Suprapubic skin (tissue), 4 donors: Measurements from ENCODE around the gene GNA15. TPM values are rescaled to one million over a fixed set of nuclear protein-coding genes. Genes with fewer than 3 reads are reported as not detected.

Experiments
- DNase-seq, 2 donors: peaks; one replicate each; pipeline ENCODE4 v3.0.0-alpha.2; 2019; ENCODE audit warnings: low spot score in 2 of 2
- H3K27ac ChIP-seq: fragments of 200-600 bp; sonication (generic); one replicate; pipeline ENCODE4 v1.5.1; 2019
- H3K27me3 ChIP-seq: fragments of 200-600 bp; sonication (generic); one replicate; pipeline ENCODE4 v1.5.1; 2019
- H3K36me3 ChIP-seq: fragments of 200-600 bp; sonication (generic); one replicate; pipeline ENCODE4 v1.5.1; 2019
- H3K4me1 ChIP-seq: fragments of 200-600 bp; sonication (generic); one replicate; pipeline ENCODE4 v1.5.1; 2019
- H3K4me3 ChIP-seq: fragments of 200-600 bp; sonication (generic); one replicate; pipeline ENCODE4 v1.5.1; 2019; ENCODE audit warnings: mild to moderate bottlenecking
- H3K9me3 ChIP-seq: fragments of 200-600 bp; sonication (generic); one replicate; pipeline ENCODE4 v1.5.1; 2019
- CTCF ChIP-seq, 2 donors: fragments of 200-600 bp in 1 of 2; fragments of 450-650 bp in 1 of 2; sonication (generic) in 1 of 2; IDR thresholded peaks; one replicate each; pipeline ENCODE4 v1.5.1; 2016 to 2019; ENCODE audit warnings: antibody characterized with exemption in 2 of 2, mild to moderate bottlenecking in 1 of 2, moderate library complexity in 1 of 2
- EP300 ChIP-seq: sonication (generic); formaldehyde crosslinking; IDR thresholded peaks from one replicate; pipeline ENCODE4 v1.6.1; 2017; ENCODE audit warnings: antibody characterized with exemption
- POLR2A ChIP-seq, 2 donors: fragments of 450-650 bp; IDR thresholded peaks; one replicate each; pipeline ENCODE4 v1.6.1; 2017; ENCODE audit warnings: antibody characterized with exemption in 2 of 2, mild to moderate bottlenecking in 2 of 2, moderate library complexity in 2 of 2
- POLR2AphosphoS5 ChIP-seq, 3 donors: sonication (generic); formaldehyde crosslinking; IDR thresholded peaks; one replicate each; pipeline ENCODE4 v1.6.1; 2017; ENCODE audit warnings: antibody characterized with exemption in 3 of 3
- WGBS: methylation state at CpG from one replicate; pipeline ENCODE4 v1.1.5; 2018; 5-methylcytosine and 5-hydroxymethylcytosine counted together
- total RNA-seq, 4 donors: library from RNA; depleted of rRNA; stranded (reverse); fragments of >200 nt; gene quantifications; one replicate each; pipeline ENCODE4 v1.1.0, GENCODE V29; 2016

Gene GNA15
- total RNA-seq, 4 donors from 2014 or later, result 29.9 to 117 (median 85.0) TPM

- H3K4me3 ChIP-seq, result no peak overlapping the region
Observed at GRCh38 chr19:3115916-3116602, 19.8 kb upstream of the GNA15 start.

GRCh38 chr19:3116621-3117020, 19.2 kb upstream of the GNA15 start:
- H3K27me3 ChIP-seq, result no peaks in the 10 kb centered on the region
- peaks cover 75% of the 10 kb centered on the region for H3K36me3 ChIP-seq
- DNase-seq, result no peak
- H3K27ac ChIP-seq, result no peak overlapping the region
- WGBS, result 79% methylated on average over 17 of the region's 21 CpGs
- TF ChIP-seq CTCF (IDR thresholded peaks at IDR 0.05) (no peak), POLR2A (IDR thresholded peaks at IDR 0.05) (no peak), POLR2AphosphoS5 (IDR thresholded peaks at IDR 0.05) (no peak), EP300 (no peak)
- no peak overlapping the region for H3K4me3 ChIP-seq
- peaks cover 8% of the 10 kb centered on the region for H3K4me1 ChIP-seq
- H3K9me3 ChIP-seq, result no peaks in the 10 kb centered on the region

More at GRCh38 chr19:3115916-3116602, 19.8 kb upstream of the GNA15 start:
- 84% methylated on average over 18 of the region's 24 CpGs for WGBS
- Histone ChIP-seq H3K27ac (no peak overlapping the region), H3K4me1 (peaks cover 8% of the 10 kb centered on the region), H3K9me3 (no peaks in the 10 kb centered on the region), H3K27me3 (no peaks in the 10 kb centered on the region), H3K36me3 (peaks cover 75% of the 10 kb centered on the region)
- no peak for DNase-seq
- TF ChIP-seq EP300 (no peak), CTCF (IDR thresholded peaks at IDR 0.05) (no peak), POLR2AphosphoS5 (IDR thresholded peaks at IDR 0.05) (no peak), POLR2A (IDR thresholded peaks at IDR 0.05) (no peak)

GRCh38 chr19:3117716-3118115, 18.1 kb upstream of the GNA15 start:
- no peak for TF ChIP-seq CTCF (IDR thresholded peaks at IDR 0.05)
- no peak for TF ChIP-seq POLR2A (IDR thresholded peaks at IDR 0.05)
- TF ChIP-seq EP300, result no peak
- no peak for TF ChIP-seq POLR2AphosphoS5 (IDR thresholded peaks at IDR 0.05)
- no peak overlapping the region for H3K4me3 ChIP-seq
- no peaks in the 10 kb centered on the region for H3K9me3 ChIP-seq
- peaks cover 83% of the 10 kb centered on the region for H3K36me3 ChIP-seq
- peaks cover 8% of the 10 kb centered on the region for H3K4me1 ChIP-seq
- WGBS, result 90% methylated on average over 7 of the region's 20 CpGs
- H3K27me3 ChIP-seq, result no peaks in the 10 kb centered on the region
- H3K27ac ChIP-seq, result no peak overlapping the region
- DNase-seq, result no peak

GRCh38 chr19:3118232-3119070, 17.4 kb upstream of the GNA15 start:
- DNase-seq, result no peak
- H3K27ac ChIP-seq, result no peak overlapping the region
- H3K27me3 ChIP-seq, result no peaks in the 10 kb centered on the region
- WGBS, result 90% methylated on average over 40 of the region's 42 CpGs
- H3K36me3 ChIP-seq, result peaks cover 82% of the 10 kb centered on the region
- no peak for TF ChIP-seq EP300
- no peak for TF ChIP-seq POLR2AphosphoS5 (IDR thresholded peaks at IDR 0.05)
- TF ChIP-seq CTCF (IDR thresholded peaks at IDR 0.05), result no peak
- TF ChIP-seq POLR2A (IDR thresholded peaks at IDR 0.05), result no peak
- H3K4me3 ChIP-seq, result no peak overlapping the region
- no peaks in the 10 kb centered on the region for H3K9me3 ChIP-seq
- H3K4me1 ChIP-seq, result peaks cover 8% of the 10 kb centered on the region

- Histone ChIP-seq H3K27ac (no peak overlapping the region), H3K4me3 (no peak overlapping the region), H3K36me3 (peaks cover 75% of the 10 kb centered on the region), H3K27me3 (no peaks in the 10 kb centered on the region), H3K4me1 (peaks cover 8% of the 10 kb centered on the region), H3K9me3 (no peaks in the 10 kb centered on the region)
- TF ChIP-seq POLR2AphosphoS5 (IDR thresholded peaks at IDR 0.05), result no peak
- no peak for TF ChIP-seq CTCF (IDR thresholded peaks at IDR 0.05)
- WGBS, result 90% methylated on average over 23 of the region's 23 CpGs
- DNase-seq, result no peak
Observed at GRCh38 chr19:3119071-3119595, 16.7 kb upstream of the GNA15 start.
